ENCODE results near the gene KCNN3.

KCNN3 gene

GRCh38 chr1:154838988-154839387 lies 31.1 kb downstream of the KCNN3 start:
- DNase-seq: no peak

GRCh38 chr1:154838461-154838860 lies 31.6 kb downstream of the KCNN3 start:
- DNase-seq: no peak

- DNase-seq: no peak
Measured at GRCh38 chr1:154837672-154838171, 32.4 kb downstream of the KCNN3 start.

- DNase-seq: no peak
Measured at GRCh38 chr1:154837034-154837671, 32.9 kb downstream of the KCNN3 start.

- DNase-seq: no peak
Measured at GRCh38 chr1:154835531-154836324, 34.4 kb downstream of the KCNN3 start.

- DNase-seq: no peak
Measured at GRCh38 chr1:154833841-154834240, 36.2 kb downstream of the KCNN3 start.

- no peak for DNase-seq
Measured at GRCh38 chr1:154833209-154833608, 36.9 kb downstream of the KCNN3 start.

- DNase-seq: no peak
Measured at GRCh38 chr1:154832384-154832783, 37.7 kb downstream of the KCNN3 start.

GRCh38 chr1:154831462-154831861 lies 38.6 kb downstream of the KCNN3 start:
- no peak for DNase-seq

- DNase-seq: no peak
Measured at GRCh38 chr1:154829062-154829461, 41.0 kb downstream of the KCNN3 start.

- no peak for DNase-seq
Measured at GRCh38 chr1:154824179-154825000, 45.7 kb downstream of the KCNN3 start.

- DNase-seq: no peak
Measured at GRCh38 chr1:154822717-154823116, 47.4 kb downstream of the KCNN3 start.

GRCh38 chr1:154822233-154822632 lies 47.8 kb downstream of the KCNN3 start:
- DNase-seq: no peak

GRCh38 chr1:154821083-154821482 lies 49.0 kb downstream of the KCNN3 start:
- no peak for DNase-seq

- DNase-seq: no peak
Measured at GRCh38 chr1:154820646-154821045, 49.4 kb downstream of the KCNN3 start.

GRCh38 chr1:154819628-154820590 lies 50.2 kb downstream of the KCNN3 start:
- DNase-seq: peak; percentile 50

GRCh38 chr1:154818911-154819310 lies 51.2 kb downstream of the KCNN3 start:
- no peak for DNase-seq

- DNase-seq: no peak
Measured at GRCh38 chr1:154816937-154817336, 53.1 kb downstream of the KCNN3 start.

GRCh38 chr1:154816369-154816768 lies 53.7 kb downstream of the KCNN3 start:
- no peak for DNase-seq

GRCh38 chr1:154813846-154814505 lies 56.1 kb downstream of the KCNN3 start:
- DNase-seq: no peak

GRCh38 chr1:154813300-154813816 lies 56.7 kb downstream of the KCNN3 start:
- DNase-seq: no peak
